C4-2B (cell line): ENCODE data around the gene ADSS1.

Experiments used
- CTCF ChIP-seq: fragments of 450-650 bp; conservative IDR thresholded peaks from 2 replicates; pipeline ENCODE4 v1.5.1; 2017; ENCODE audit warnings: mild to moderate bottlenecking
- ZFX ChIP-seq: fragments of 450-650 bp; IDR thresholded peaks from 2 replicates; pipeline ENCODE4 v1.6.1; 2017

GRCh38 chr14:104734051-104734587, 10.1 kb downstream of the ADSS1 start:
- TF ChIP-seq CTCF (no peak), ZFX (no peak)
